C4-2B (cell line): ENCODE results near the gene METTL15.
"Not testable (repeated sequence)": the region's sequence is repeated elsewhere in the genome, so short reads cannot be mapped to it uniquely, and the experiment has no call there.

Source experiments
- H3K27ac ChIP-seq: fragments of 450-650 bp; 2 replicates; pipeline ENCODE4 v1.5.1; 2017
- CTCF ChIP-seq: fragments of 450-650 bp; conservative IDR thresholded peaks from 2 replicates; pipeline ENCODE4 v1.5.1; 2017; ENCODE audit warnings: mild to moderate bottlenecking
- ZFX ChIP-seq: fragments of 450-650 bp; IDR thresholded peaks from 2 replicates; pipeline ENCODE4 v1.6.1; 2017

The METTL15 gene

GRCh38 chr11:28114116-28114515 lies 5.9 kb downstream of the METTL15 start:
- H3K27ac ChIP-seq = no peak overlapping the region
- TF ChIP-seq CTCF (no peak), ZFX (no peak)

- TF ChIP-seq ZFX = no peak
- no peak for TF ChIP-seq CTCF
- H3K27ac ChIP-seq = no peak overlapping the region
Measured at GRCh38 chr11:28114731-28115130, 6.5 kb downstream of the METTL15 start.

- TF ChIP-seq ZFX (no peak), CTCF (no peak)
- no peak overlapping the region for H3K27ac ChIP-seq
Measured at GRCh38 chr11:28117712-28118111, 9.5 kb downstream of the METTL15 start.

- H3K27ac ChIP-seq = no peak overlapping the region
Measured at GRCh38 chr11:28123151-28123581, 15.0 kb downstream of the METTL15 start.

GRCh38 chr11:28132548-28132947 lies 24.4 kb downstream of the METTL15 start:
- no peak overlapping the region for H3K27ac ChIP-seq
- TF ChIP-seq ZFX (no peak), CTCF (no peak)

More at GRCh38 chr11:28123151-28123581, 15.0 kb downstream of the METTL15 start:
- no peak for TF ChIP-seq CTCF
- TF ChIP-seq ZFX = no peak

GRCh38 chr11:28133146-28133545 lies 25.0 kb downstream of the METTL15 start:
- TF ChIP-seq ZFX (no peak), CTCF (no peak)
- H3K27ac ChIP-seq = no peak overlapping the region

- not testable (repeated sequence) for H3K27ac ChIP-seq
Measured at GRCh38 chr11:28136157-28136556, 28.0 kb downstream of the METTL15 start.

GRCh38 chr11:28137366-28137765 lies 29.2 kb downstream of the METTL15 start:
- no peak overlapping the region for H3K27ac ChIP-seq
- TF ChIP-seq CTCF = no peak
- no peak for TF ChIP-seq ZFX
